Neural crest cell (in vitro differentiated cells): ENCODE measurements around the gene KCNN4. TPM values are rescaled to one million over a fixed set of nuclear protein-coding genes. Genes with fewer than 3 reads are reported as not detected.
"Not testable (repeated sequence)": the region's sequence is repeated elsewhere in the genome, so short reads cannot be mapped to it uniquely, and the experiment has no call there.

ENCODE experiments used
- DNase-seq: peaks from one replicate; pipeline ENCODE4 v3.0.0; 2021; ENCODE audit warnings: low read depth, mixed read lengths, low spot score
- H3K27ac Mint-ChIP-seq: one replicate; pipeline ENCODE4 v1.8.0; 2021; ENCODE audit warnings: mild to moderate bottlenecking, mixed read lengths; ENCODE audit not compliant: unreplicated experiment
- H3K27me3 Mint-ChIP-seq: 2 replicates; pipeline ENCODE4 v1.8.0; 2021; ENCODE audit warnings: low read depth, mild to moderate bottlenecking, mixed read lengths
- H3K36me3 Mint-ChIP-seq: 2 replicates; pipeline ENCODE4 v1.8.0; 2021; ENCODE audit warnings: low read depth, mild to moderate bottlenecking, mixed read lengths
- H3K4me1 Mint-ChIP-seq: 2 replicates; pipeline ENCODE4 v1.8.0; 2021; ENCODE audit warnings: mixed read lengths
- H3K4me3 Mint-ChIP-seq: one replicate; pipeline ENCODE4 v1.8.0; 2021; ENCODE audit warnings: mild to moderate bottlenecking, mixed read lengths
- H3K9me3 Mint-ChIP-seq: 2 replicates; pipeline ENCODE4 v1.8.0; 2021; ENCODE audit warnings: mixed read lengths
- total RNA-seq: library from RNA; stranded (reverse); gene quantifications from 2 replicates; pipeline ENCODE4 v1.2.1, GENCODE V29; 2021
- TF ChIP-seq, protein P1 (sequence below): fragments of 200-600 bp; sonication (generic); conservative IDR thresholded peaks from 2 replicates; pipeline ENCODE4 v1.5.0; 2021; ENCODE audit warnings: antibody characterized with exemption, mild to moderate bottlenecking

KCNN4 gene
- total RNA-seq, 1 donor from 2014 or later: 2.8 TPM

DNA sequence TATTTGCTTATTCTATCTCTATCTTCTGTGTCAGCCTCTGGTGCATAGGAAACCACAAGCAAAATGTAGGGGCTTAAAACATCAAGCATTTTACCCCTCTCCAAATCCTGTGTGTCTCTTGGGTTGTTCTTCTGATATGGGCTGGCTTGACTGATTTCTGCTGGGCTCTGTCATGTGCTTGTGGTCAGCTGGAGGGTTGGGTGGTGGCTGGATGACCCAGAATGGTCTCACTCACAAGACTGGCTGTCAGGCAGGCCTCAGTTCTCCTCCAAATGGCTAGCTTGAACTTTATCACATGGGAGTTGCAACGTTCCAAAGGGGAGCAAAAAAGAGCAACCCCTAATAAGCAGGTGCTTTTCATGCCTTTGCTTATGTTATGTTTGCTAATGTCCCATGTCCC is 31.1 kb upstream of the KCNN4 start:
- H3K27me3 Mint-ChIP-seq: peaks cover 53% of the 10 kb centered on the region
- no peak overlapping the region for H3K27ac Mint-ChIP-seq
- DNase-seq: no peak
- H3K36me3 Mint-ChIP-seq: no peaks in the 10 kb centered on the region
- peaks cover 4% of the 10 kb centered on the region for H3K9me3 Mint-ChIP-seq
- no peak overlapping the region for H3K4me3 Mint-ChIP-seq
- H3K4me1 Mint-ChIP-seq: peaks cover 15% of the 10 kb centered on the region
- TF ChIP-seq, protein P1, sequence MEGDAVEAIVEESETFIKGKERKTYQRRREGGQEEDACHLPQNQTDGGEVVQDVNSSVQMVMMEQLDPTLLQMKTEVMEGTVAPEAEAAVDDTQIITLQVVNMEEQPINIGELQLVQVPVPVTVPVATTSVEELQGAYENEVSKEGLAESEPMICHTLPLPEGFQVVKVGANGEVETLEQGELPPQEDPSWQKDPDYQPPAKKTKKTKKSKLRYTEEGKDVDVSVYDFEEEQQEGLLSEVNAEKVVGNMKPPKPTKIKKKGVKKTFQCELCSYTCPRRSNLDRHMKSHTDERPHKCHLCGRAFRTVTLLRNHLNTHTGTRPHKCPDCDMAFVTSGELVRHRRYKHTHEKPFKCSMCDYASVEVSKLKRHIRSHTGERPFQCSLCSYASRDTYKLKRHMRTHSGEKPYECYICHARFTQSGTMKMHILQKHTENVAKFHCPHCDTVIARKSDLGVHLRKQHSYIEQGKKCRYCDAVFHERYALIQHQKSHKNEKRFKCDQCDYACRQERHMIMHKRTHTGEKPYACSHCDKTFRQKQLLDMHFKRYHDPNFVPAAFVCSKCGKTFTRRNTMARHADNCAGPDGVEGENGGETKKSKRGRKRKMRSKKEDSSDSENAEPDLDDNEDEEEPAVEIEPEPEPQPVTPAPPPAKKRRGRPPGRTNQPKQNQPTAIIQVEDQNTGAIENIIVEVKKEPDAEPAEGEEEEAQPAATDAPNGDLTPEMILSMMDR: no peak

DNA sequence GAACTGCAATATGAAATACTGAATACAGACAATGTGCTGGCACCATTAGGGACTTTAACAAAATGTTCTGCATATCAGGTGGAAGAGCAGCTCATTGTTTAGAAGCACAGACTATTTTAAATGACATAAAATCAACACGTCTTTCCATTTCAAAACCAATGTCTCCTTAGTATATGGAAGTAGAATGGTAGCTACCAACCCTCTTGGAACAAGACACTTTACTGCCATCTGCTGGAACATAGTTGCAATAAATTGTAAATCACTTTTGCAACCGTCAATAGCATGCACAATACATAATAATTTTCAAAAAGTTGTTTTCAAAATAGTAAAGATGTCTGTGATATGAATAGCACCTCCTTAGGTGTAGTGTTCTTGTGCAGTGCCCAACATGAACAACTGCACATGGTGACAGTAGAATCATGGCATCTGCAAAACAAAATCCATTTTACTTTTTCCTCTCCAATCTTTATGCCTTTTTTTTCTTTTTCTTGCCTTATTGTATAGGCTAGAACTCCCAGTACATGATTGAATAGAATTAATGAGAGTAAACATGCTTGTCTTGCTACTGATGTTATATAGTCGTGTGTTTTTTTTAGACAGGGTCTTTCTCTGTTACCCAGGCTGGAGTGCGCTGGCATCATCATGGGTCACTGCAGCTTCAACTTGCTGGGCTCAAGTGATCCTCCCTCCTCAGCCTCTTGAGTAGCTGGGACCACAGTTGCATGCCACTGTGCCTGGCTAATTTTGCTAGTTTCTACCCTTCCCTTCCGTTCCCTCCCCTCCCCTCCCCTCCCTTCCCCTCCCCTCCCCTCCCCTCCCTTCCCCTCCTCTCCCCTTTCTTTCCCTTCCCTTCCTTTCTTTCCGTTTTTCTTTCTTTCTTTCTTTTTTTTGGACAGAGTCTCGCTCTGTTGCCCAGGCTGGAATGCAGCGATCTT is 29.3 kb upstream of the KCNN4 start:
- H3K9me3 Mint-ChIP-seq: peaks cover 7% of the 10 kb centered on the region
- DNase-seq: no peak
- H3K27ac Mint-ChIP-seq: no peak overlapping the region
- TF ChIP-seq, protein P1: peak; percentile 77
- peaks cover 51% of the 10 kb centered on the region for H3K27me3 Mint-ChIP-seq
- no peaks in the 10 kb centered on the region for H3K36me3 Mint-ChIP-seq
- no peak overlapping the region for H3K4me3 Mint-ChIP-seq
- H3K4me1 Mint-ChIP-seq: peaks cover 23% of the 10 kb centered on the region

DNA sequence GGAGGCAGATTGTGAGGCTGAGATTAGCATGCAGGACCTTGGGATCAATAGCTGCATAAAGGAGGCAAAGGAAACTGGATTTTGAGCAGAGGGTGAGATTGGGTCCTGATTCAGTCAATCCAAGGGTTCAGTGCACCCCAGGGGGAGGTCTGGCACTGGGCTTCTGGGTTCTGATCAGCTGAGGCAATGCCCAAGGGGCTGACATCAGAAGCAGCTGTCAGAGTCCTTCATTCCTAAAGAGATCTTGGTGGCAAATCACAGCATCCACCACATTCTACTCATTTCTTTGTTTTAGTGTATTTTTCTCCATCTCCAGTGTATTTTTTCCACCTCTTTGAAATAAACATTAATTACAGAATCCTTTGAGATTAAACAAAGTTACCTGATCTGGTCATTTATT is 26.9 kb upstream of the KCNN4 start:
- Mint-ChIP-seq H3K27me3 (peaks cover 42% of the 10 kb centered on the region), H3K9me3 (peaks cover 3% of the 10 kb centered on the region), H3K27ac (no peak overlapping the region), H3K4me3 (no peak overlapping the region), H3K4me1 (peaks cover 23% of the 10 kb centered on the region), H3K36me3 (no peaks in the 10 kb centered on the region)
- TF ChIP-seq, protein P1: no peak
- no peak for DNase-seq

DNA sequence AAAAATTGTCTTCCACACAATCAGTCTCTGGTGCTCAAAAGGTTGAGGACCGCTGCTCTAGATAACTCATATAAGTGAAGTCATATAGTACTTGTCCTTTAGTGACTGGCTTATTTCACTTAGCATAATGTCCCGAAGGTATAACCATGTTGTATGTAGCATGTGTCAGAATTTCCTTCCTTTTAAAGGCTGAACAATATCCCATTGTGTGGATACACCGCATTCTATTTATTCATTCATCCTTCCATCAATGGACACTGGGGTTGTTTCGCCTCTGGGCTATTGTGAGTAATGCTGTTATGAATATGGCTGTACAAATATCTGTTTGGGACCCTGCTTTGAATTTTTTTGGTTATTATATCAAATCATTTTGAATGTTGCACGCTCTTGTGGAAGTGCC is 26.1 kb upstream of the KCNN4 start:
- Mint-ChIP-seq H3K4me3 (no peak overlapping the region), H3K27ac (no peak overlapping the region), H3K36me3 (no peaks in the 10 kb centered on the region), H3K4me1 (peaks cover 23% of the 10 kb centered on the region), H3K27me3 (peaks cover 39% of the 10 kb centered on the region), H3K9me3 (peaks cover 3% of the 10 kb centered on the region)
- no peak for DNase-seq
- TF ChIP-seq, protein P1: no peak

DNA sequence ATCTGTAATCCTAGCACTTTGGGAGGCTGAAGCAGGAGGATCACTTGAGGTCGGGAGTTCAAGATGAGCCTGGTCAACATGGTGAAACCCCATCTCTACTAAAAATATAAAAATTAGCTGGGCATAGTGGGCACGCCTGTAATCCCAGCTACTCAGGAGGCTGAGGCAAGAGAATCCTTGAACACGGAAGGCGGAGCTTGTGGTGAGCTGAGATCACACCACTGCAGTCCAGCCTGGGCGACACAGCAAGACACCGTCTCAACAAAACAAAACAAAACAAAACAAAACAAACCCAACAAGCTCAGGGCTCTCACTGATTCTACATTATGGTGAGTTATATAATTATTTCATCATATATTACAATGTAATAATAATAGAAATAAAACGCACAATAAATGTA is 25.6 kb upstream of the KCNN4 start:
- H3K9me3 Mint-ChIP-seq, H3K4me3 Mint-ChIP-seq, H3K36me3 Mint-ChIP-seq, DNase-seq, H3K27ac Mint-ChIP-seq: not testable (repeated sequence)
- H3K4me1 Mint-ChIP-seq: peaks cover 23% of the 10 kb centered on the region
- peaks cover 40% of the 10 kb centered on the region for H3K27me3 Mint-ChIP-seq

DNA sequence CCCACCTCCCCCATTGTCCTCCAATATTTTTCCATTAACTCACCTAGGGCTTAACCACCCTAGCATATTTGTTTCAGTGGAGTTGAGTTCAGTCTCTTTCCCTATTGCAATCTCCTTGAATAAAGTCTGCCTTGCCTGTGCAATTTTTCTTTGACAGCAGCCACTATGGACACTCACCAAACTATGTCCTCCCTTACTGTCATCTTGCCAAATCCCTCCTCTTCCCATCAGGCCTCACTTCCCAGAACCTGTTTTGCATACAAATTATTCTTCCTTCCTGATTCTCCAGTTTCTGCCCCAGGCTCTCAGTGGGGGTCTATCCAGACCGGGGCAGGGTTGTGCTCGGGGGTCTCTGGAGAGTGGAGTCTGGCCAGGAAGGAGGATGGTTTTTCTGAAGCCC is 23.7 kb upstream of the KCNN4 start:
- H3K4me3 Mint-ChIP-seq: no peak overlapping the region
- TF ChIP-seq, protein P1: no peak
- H3K36me3 Mint-ChIP-seq: no peaks in the 10 kb centered on the region
- peaks cover 45% of the 10 kb centered on the region for H3K27me3 Mint-ChIP-seq
- peaks cover 18% of the 10 kb centered on the region for H3K4me1 Mint-ChIP-seq
- H3K9me3 Mint-ChIP-seq: peaks cover 3% of the 10 kb centered on the region
- DNase-seq: no peak
- no peak overlapping the region for H3K27ac Mint-ChIP-seq
